K562 (cell line): ENCODE results near the gene LDLRAD3. TPM values are rescaled to one million over a fixed set of nuclear protein-coding genes. Genes with fewer than 3 reads are reported as not detected.
"Not testable (repeated sequence)": the region's sequence is repeated elsewhere in the genome, so short reads cannot be mapped to it uniquely, and the experiment has no call there.

ENCODE experiments used
- ATAC-seq: fragments of 200-7000 bp; cut with Tn5 transposase; 3 replicates; pipeline ENCODE4 v1.9.1; 2020; ENCODE audit warnings: moderate library complexity
- BruUV-seq: library from RNA; stranded (reverse); fragments of 400-500 nt; replicated peaks from 2 replicates; lab custom pipeline; 2021; lab: Mats Ljungman, UMichigan
- CTCF ChIA-PET: fragments of 300-600 bp; formaldehyde crosslinking; extraction: SDS; loops from one replicate; lab custom pipeline; 2021; ENCODE audit warnings: low intra/inter-chr PET ratio; lab: Yijun Ruan, JAX
- POLR2A ChIA-PET: fragments of 300-600, 350-650 bp; sonication (Branson Sonifier 250); formaldehyde crosslinking; extraction: SDS; loops from one replicate; lab custom pipeline; 2021; ENCODE audit warnings: antibody characterized with exemption, inconsistent platforms; lab: Yijun Ruan, JAX
- DNase-seq, 4 experiments: peaks; one replicate each; pipeline versions ENCODE4 v3.0.0 to v3.0.0-alpha.2; 2011 to 2018; ENCODE audit warnings: low spot score in 3 of 4, mixed read lengths in 3 of 4; ENCODE audit errors: extremely low read depth in 1 of 4
- FAIRE-seq: peaks from 2 replicates; lab custom pipeline; 2011; peaks lifted over from hg19 to GRCh38; lab: Jason Lieb, UNC
- H2AFZ ChIP-seq: 2 replicates; pipeline ENCODE4 v1.6.0; 2011; ENCODE audit warnings: low read depth, low read length, control low read depth, inconsistent platforms
- H3K27ac ChIP-seq: fragments of 200-600 bp; 3 replicates; pipeline ENCODE4 v1.8.0; 2011; ENCODE audit warnings: low read depth, mild to moderate bottlenecking, control low read depth, inconsistent platforms, low read length, moderate library complexity, mixed read lengths; ENCODE audit errors: extremely low read depth
- H3K27me3 ChIP-seq, 2 experiments: fragments of 300-600 bp in 1 of 2; 2 replicates in 1 of 2; 3 replicates in 1 of 2; pipeline versions ENCODE4 v1.6.0 to v1.8.0; 2011; ENCODE audit warnings: inconsistent platforms in 2 of 2, low read length in 2 of 2, mild to moderate bottlenecking in 1 of 2, mixed read lengths in 1 of 2, moderate library complexity in 1 of 2; ENCODE audit not compliant: control insufficient read depth in 2 of 2, insufficient read depth in 2 of 2
- H3K36me3 ChIP-seq: fragments of 300-600 bp; 3 replicates; pipeline ENCODE4 v1.8.0; 2011; ENCODE audit warnings: mild to moderate bottlenecking, low read length, inconsistent platforms; ENCODE audit not compliant: control insufficient read depth, insufficient read depth
- H3K4me1 ChIP-seq, 2 experiments: fragments of 200-600 bp in 1 of 2; replicated peaks in 1 of 2; 2 replicates in 1 of 2; 3 replicates in 1 of 2; pipeline versions ENCODE4 v1.5.1 to v1.8.0; 2011; ENCODE audit warnings: inconsistent platforms in 2 of 2, low read length in 2 of 2, mild to moderate bottlenecking in 1 of 2, mixed read lengths in 1 of 2, moderate library complexity in 1 of 2; ENCODE audit not compliant: control insufficient read depth in 2 of 2, insufficient read depth in 2 of 2
- H3K4me2 ChIP-seq: 2 replicates; pipeline ENCODE4 v1.6.1; 2011; ENCODE audit warnings: low read length, control low read depth, inconsistent platforms, mixed read lengths; ENCODE audit not compliant: insufficient read depth
- H3K4me3 ChIP-seq: fragments of 200-600 bp; sonication (generic), shearing (Covaris generic); 2 replicates; pipeline ENCODE4 v1.5.1; 2016; ENCODE audit warnings: control low read depth, inconsistent platforms
- H3K79me2 ChIP-seq: fragments of 200-600 bp; 3 replicates; pipeline ENCODE4 v1.8.0; 2011; ENCODE audit warnings: low read length, inconsistent platforms; ENCODE audit not compliant: control insufficient read depth, insufficient read depth
- H3K9ac ChIP-seq, 2 experiments: 2 replicates each; pipeline versions ENCODE4 v1.6.0 to v1.6.1; 2011; ENCODE audit warnings: low read depth in 2 of 2, low read length in 2 of 2, control low read depth in 1 of 2, inconsistent platforms in 1 of 2, mild to moderate bottlenecking in 1 of 2, mixed read lengths in 1 of 2; ENCODE audit not compliant: insufficient read depth in 1 of 2
- H3K9me1 ChIP-seq: one replicate; pipeline ENCODE4 v1.6.0; 2011; ENCODE audit warnings: inconsistent platforms, mild to moderate bottlenecking, low read length, moderate library complexity; ENCODE audit not compliant: control insufficient read depth, insufficient read depth
- H3K9me3 ChIP-seq: replicated peaks from 2 replicates; pipeline ENCODE4 v1.5.1; 2011; ENCODE audit warnings: low read depth, low read length, inconsistent platforms; ENCODE audit not compliant: control insufficient read depth, insufficient read depth
- H4K20me1 ChIP-seq: replicated peaks from 2 replicates; pipeline ENCODE4 v1.6.1; 2011; ENCODE audit warnings: low read length, inconsistent platforms, mixed read lengths; ENCODE audit not compliant: control insufficient read depth, insufficient read depth
- BMI1 ChIP-seq: fragments of 150-350 bp; IDR thresholded peaks from 2 replicates; pipeline ENCODE4 v1.6.1; 2014; ENCODE audit warnings: low read length
- CBFA2T2 ChIP-seq: fragments of 450-650 bp; conservative IDR thresholded peaks from 2 replicates; pipeline ENCODE4 v1.6.1; 2017; ENCODE audit warnings: mild to moderate bottlenecking
- CBFA2T3 ChIP-seq: fragments of 450-650 bp; IDR thresholded peaks from 2 replicates; pipeline ENCODE4 v1.6.1; 2017
- RBM25 ChIP-seq: fragments of 200-400 bp; formaldehyde crosslinking; IDR thresholded peaks from 2 replicates; pipeline ENCODE4 v1.6.1; 2018; ENCODE audit warnings: low read length, low read depth, moderate library complexity; ENCODE audit not compliant: severe bottlenecking
- SOX6 ChIP-seq: fragments of 450-650 bp; IDR thresholded peaks from 2 replicates; pipeline ENCODE4 v1.6.1; 2014; ENCODE audit warnings: mild to moderate bottlenecking
- TAL1 ChIP-seq: fragments of 450-650 bp; IDR thresholded peaks from 2 replicates; pipeline ENCODE4 v1.6.1; 2016; ENCODE audit warnings: mild to moderate bottlenecking
- TCF3 ChIP-seq: sonication (generic); formaldehyde crosslinking; IDR thresholded peaks from 2 replicates; pipeline ENCODE4 v1.4.0; 2020; ENCODE audit warnings: mild to moderate bottlenecking, missing genetic modification reagents
- ZNF146 ChIP-seq: IDR thresholded peaks from one replicate; pipeline ENCODE4 v1.6.1; 2018; ENCODE audit warnings: missing compliant biosample characterization; ENCODE audit not compliant: unreplicated experiment
- ZNF740 ChIP-seq, 3 experiments: fragments of 200-800 bp in 1 of 3; sonication (Bioruptor generic) in 1 of 3; sonication (generic) in 1 of 3; formaldehyde crosslinking in 1 of 3; IDR thresholded peaks; 2 replicates each; pipeline versions ENCODE4 v1.6.1 to v1.8.0; 2016 to 2022; ENCODE audit warnings: mild to moderate bottlenecking in 2 of 3, missing compliant biosample characterization in 2 of 3, missing genetic modification characterization in 2 of 3, missing genetic modification reagents in 1 of 3
- WGBS: fragments of 100-300 bp; shearing (Covaris generic); methylation state at CpG from one replicate; pipeline ENCODE4 v1.1.6; 2016; ENCODE audit warnings: low coverage, mixed read lengths; ENCODE audit not compliant: insufficient coverage; ENCODE audit errors: missing lambda C conversion rate; 5-methylcytosine and 5-hydroxymethylcytosine counted together
- in situ Hi-C: fragments of 300-500 bp; cut with MboI; formaldehyde crosslinking; loops from 4 replicates; pipeline ENCODE4 v1.15.0; 2018; ENCODE audit warnings: inconsistent platforms, mixed read lengths
- intact Hi-C: fragments of 100-400 bp; cut with micrococcal nuclease; formaldehyde crosslinking; loops from 2 replicates; pipeline ENCODE4 v1.14.2; 2022
- polyA plus RNA-seq, 8 experiments: library from polyadenylated mRNA; depleted of rRNA in 4 of 8; stranded (reverse) in 5 of 8; unstranded in 3 of 8; fragments of >200 nt; fragmentation: Nextera tagmentation in 2 of 8; fragmentation: Illumina TruSeq in 1 of 8; extraction: Ambion mirVana in 2 of 8; extraction: Trizol in 1 of 8; gene quantifications; 2 replicates each; pipeline versions ENCODE4 v1.2.1 to v1.2.3, GENCODE V29; 2011 to 2014; ENCODE audit warnings: inconsistent platforms in 1 of 8, missing spikeins in 1 of 8
- total RNA-seq, 7 experiments: library from RNA; depleted of rRNA in 6 of 7; stranded (reverse); fragments of >200 nt in 6 of 7; fragmentation: Illumina TruSeq in 2 of 7; extraction: Trizol in 2 of 7; gene quantifications; 2 replicates each; pipeline versions ENCODE4 v1.2.1 to v1.2.3, GENCODE V29; 2011 to 2021; ENCODE audit warnings: low replicate concordance in 1 of 7

Gene LDLRAD3
- total and polyA plus RNA-seq, 9 of the 15 experiments (the other 6 are each of a cell fraction or from before 2014, with no cell fraction given): 0.73 to 7.2 (median 3.5) TPM

GRCh38 chr11:36189735-36190134, 245.9 kb downstream of the LDLRAD3 start:
- TF ChIP-seq RBM25 (peak; percentile 12), ZNF146 (CRISPR knock-in tag) (peak; percentile 74)
- TF ChIP-seq, all 486 proteins: peak for 2; not testable (repeated sequence) for 484
- H3K27ac ChIP-seq, FAIRE-seq, H3K9me3 ChIP-seq, H3K4me3 ChIP-seq, H3K4me1 ChIP-seq, H3K36me3 ChIP-seq, POLR2A ChIA-PET, H3K9ac ChIP-seq, intact Hi-C loops, H4K20me1 ChIP-seq, DNase-seq, BruUV-seq, H3K27me3 ChIP-seq, H3K4me2 ChIP-seq, H3K79me2 ChIP-seq, H3K9me1 ChIP-seq, in situ Hi-C loops, CTCF ChIA-PET, H2AFZ ChIP-seq, ATAC-seq: not testable (repeated sequence)
- 20% methylated on average over 1 of the region's 1 CpG for WGBS

GRCh38 chr11:36191941-36192340, 248.1 kb downstream of the LDLRAD3 start:
- no peak overlapping the region for H3K4me2 ChIP-seq
- BruUV-seq: no TSS peak
- H3K9me1 ChIP-seq: no peaks in the 10 kb centered on the region
- FAIRE-seq: no peak
- no peak overlapping the region for H3K27ac ChIP-seq
- no peak overlapping the region for H3K9ac ChIP-seq
- H3K9me3 ChIP-seq: no peaks in the 10 kb centered on the region
- CTCF ChIA-PET: no interaction called here
- H3K79me2 ChIP-seq: no peaks in the 10 kb centered on the region
- intact Hi-C loops: no loop called here
- POLR2A ChIA-PET: no interaction called here
- no peak overlapping the region for H3K4me3 ChIP-seq
- H2AFZ ChIP-seq: no peak overlapping the region
- TF ChIP-seq ZNF740 (CRISPR knock-in tag; IDR thresholded peaks at IDR 0.05): no peak
- no peak for TF ChIP-seq ZNF740 (tag; IDR thresholded peaks at IDR 0.05)
- 0 out of 2 replicates have a peak, but pooled peaks have one; percentile 20 for TF ChIP-seq SOX6
- peak; percentile 63 for TF ChIP-seq TCF3 (CRISPR knock-in tag)
- TF ChIP-seq CBFA2T3: peak; percentile 32; the same call in 1 of the 2 replicates
- no peak for TF ChIP-seq BMI1
- TF ChIP-seq TAL1: 0 out of 2 replicates have a peak, but pooled peaks have one; percentile 18
- peak; percentile 19; the same call in 1 of the 2 replicates for TF ChIP-seq CBFA2T2
- ATAC-seq: no peak
- no peaks in the 10 kb centered on the region; the same call in 1 of the 2 replicates for H4K20me1 ChIP-seq
- 27% methylated on average over 5 of the region's 5 CpGs for WGBS
- no peak for DNase-seq
- H3K4me1 ChIP-seq: no peaks in the 10 kb centered on the region; a peak in 2 of 5 replicates
- no peaks in the 10 kb centered on the region for H3K36me3 ChIP-seq
- in situ Hi-C loops: no loop called here
- H3K27me3 ChIP-seq: no peaks in the 10 kb centered on the region; a peak in 1 of 5 replicates
